HG03064 (cell line): ENCODE results near the gene NTM.
"Not testable (repeated sequence)": the region's sequence is repeated elsewhere in the genome, so short reads cannot be mapped to it uniquely, and the experiment has no call there.

Experiments used
- ATAC-seq: cut with Tn5 transposase; IDR thresholded peaks from one replicate; pipeline ENCODE4 v1.9.1; 2021; ENCODE audit warnings: low read depth; ENCODE audit not compliant: unreplicated experiment

The NTM gene

DNA sequence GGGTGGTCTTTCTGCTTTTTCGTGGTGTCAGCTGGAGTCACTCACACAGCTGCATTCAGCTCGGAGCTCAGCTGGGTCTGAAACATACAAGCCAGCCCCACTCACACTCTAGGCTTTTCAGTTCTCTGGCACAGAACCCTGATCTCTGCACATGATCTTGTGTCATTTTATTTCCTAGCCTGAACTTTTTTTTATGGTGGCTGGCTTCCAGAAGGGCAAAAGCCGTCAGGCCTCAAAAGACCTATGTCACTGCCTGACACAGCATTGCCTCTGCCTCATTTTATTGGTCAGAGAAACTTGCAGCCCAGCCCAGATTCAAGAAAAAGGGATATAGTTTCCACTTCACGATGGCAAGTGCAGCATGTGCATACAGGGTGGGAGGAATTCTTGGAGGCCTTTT, 117.8 kb downstream of the NTM start:
- ATAC-seq, result no peak

DNA sequence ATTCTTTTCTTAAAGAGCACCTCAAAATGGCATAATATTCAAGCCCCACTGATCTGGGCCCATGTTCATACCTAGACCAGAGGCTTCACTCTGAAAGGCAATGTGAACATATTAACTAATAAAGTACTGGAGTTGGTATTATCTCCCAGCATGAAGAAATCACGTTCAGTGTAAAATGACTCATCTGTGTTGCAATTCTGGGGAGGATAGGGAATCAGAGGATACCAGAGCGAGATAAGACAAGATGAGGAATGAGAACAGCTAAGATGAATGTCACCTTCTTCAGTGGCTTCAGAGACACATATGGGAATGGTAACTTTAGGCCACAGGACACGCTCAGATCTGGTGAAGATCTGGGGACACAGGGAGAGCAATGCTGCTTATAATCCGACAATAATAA, 121.1 kb downstream of the NTM start:
- ATAC-seq, result no peak

DNA sequence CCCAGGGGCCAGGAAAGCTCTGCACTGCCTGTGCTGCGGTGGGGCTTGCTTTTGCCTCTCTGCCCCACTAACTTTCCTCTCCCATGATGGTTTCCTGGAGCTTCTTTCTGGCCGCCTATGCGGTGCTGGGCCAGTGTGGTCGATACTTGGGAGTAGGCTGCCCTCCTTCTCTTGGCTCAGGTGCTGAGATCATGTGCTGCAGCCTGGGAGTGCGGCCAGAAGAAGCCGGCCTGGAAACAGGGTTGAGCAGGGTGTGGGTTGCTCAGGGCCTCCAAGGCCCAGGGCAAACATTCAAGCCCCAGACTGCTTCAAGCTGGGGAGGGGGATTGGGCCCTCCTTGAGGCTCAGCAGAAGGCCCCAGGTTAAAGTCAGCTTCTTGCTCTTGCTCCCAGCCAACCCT, 125.0 kb downstream of the NTM start:
- no peak for ATAC-seq

DNA sequence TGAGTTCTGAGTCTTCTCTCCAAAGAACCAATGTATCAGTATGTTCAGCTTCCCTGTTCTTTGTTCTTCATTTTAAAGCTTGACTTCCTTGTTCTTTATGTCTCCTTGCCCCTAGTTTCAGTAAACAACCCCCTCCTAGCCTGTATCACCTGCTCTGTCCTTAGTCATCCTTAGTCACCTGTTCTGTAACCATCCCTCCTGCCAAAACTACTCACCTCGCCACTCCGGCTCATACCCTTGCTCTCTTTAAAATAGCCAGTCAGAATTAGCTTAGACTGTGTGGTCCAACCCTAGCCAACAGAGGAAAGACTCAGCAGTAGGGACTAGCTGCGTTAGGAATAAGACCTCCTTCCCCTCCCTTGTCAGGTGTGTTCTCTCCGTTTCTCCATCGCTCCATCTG, 127.3 kb downstream of the NTM start:
- ATAC-seq, result not testable (repeated sequence)

DNA sequence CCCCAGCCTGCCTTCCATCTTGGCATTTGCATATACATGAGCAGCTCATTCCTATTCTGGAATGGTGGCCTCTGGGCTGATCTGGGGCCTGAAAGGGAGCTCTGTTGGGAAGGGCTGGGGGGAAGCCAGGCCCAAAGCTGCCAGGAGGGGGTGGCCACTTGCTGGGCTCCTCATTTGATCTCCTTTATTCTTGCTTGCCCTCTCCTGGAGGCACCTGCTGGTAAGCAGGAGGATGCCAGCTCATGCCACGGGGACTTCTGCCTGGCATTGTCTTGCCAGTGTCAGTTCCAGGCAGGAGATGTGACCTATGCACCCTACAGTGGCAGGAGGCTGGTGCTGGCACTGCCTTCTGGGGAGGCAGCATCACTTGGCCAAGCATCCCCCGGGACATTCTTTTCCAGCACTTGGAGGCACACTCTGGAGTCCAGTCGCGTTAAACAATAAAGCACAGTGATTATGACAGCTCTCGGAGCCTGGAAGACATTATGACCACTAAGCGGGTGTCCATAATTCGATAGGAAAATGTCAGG, 128.3 kb downstream of the NTM start:
- no peak for ATAC-seq

DNA sequence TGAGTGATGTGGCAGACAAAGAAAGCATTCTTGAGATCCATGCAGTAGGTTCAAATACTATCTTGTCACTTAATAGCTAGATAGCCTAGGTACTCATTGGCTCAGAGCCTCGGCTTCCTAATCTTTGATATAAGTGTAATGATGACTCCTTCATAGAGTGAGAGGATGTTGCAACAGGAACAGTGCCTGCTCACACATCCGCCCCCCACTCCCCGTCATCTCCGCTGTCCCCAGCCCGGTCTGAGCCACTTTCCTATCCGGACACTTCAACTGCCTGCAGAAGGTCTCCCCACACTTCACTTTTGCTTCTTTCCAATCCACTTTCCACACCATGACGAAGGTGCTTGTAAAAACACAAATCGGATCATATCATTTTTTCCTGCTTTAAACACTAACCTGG, 128.8 kb downstream of the NTM start:
- no peak for ATAC-seq

DNA sequence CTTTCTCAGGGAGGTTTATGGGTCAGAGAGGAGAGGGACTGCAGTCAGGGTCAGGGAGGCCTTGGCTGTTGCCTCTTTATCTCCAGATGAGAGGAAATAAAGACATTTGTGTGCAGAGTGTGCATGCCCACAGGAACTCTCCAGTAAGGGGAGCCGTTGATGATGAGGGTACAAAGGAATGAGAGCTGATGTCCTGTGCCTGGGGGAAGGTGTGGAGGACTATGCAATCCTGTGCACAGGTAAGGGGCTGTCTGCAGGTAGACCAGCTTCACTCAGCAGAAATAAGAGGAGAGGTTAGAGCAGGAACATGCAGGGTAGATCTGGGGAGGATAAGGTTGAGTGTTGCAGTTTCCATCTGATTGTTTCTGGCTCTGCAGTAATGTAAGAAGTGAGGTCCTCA, 132.6 kb downstream of the NTM start:
- no peak for ATAC-seq

DNA sequence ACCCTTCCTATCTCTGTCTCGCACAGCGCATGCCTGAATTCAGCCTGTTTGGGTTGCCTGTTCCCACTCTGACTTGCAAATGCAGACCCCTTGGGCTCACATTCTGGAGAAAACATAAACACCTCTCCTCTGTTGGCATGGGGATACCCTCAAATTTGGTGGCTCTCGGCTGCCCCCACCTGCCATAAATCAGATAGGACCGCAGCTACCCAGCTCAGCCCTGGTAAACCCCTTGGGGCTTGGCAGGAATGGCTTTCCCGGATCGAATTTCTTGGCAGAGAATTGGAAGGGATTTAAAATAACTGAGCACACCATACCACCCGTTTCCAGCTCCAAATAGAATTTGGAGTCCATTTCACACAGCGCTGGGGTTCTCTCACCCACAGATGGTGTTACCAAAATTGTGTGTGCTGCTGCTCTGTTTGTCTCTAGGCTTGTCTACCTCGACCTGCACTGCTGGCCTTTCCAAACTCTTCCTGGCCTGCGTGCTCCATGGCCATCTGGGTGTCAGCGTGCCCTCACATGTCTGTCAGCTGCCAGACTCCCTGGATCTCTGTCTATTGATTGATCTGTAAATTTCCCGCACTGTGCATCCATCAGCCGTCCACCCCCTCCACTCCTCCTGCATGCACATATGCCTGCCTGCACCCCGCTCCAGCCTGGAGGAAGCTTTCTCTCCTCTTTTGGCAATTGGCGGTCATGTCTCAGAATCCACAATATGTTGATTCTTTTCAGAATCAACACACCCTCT, 134.0 kb downstream of the NTM start:
- ATAC-seq, result no peak

DNA sequence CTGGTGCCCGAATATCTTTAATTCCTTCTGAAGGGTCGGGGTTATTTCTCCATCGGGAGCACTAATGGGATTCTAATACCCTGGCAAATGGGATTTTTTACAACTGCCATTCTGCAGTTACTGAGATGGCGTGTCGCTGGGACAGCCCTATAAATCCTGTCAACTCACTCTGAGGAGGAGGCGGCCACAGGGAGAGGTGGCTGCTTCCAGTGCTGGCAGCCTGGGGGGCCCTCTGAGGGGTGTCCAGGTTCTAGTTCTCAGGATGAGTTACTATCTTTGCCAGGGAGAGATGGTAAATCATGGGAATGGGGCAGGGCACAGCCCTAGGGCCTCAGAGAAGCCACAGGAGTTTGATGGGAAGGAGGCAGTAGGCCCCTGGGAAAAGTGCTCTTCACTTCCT, 135.9 kb downstream of the NTM start:
- no peak for ATAC-seq

DNA sequence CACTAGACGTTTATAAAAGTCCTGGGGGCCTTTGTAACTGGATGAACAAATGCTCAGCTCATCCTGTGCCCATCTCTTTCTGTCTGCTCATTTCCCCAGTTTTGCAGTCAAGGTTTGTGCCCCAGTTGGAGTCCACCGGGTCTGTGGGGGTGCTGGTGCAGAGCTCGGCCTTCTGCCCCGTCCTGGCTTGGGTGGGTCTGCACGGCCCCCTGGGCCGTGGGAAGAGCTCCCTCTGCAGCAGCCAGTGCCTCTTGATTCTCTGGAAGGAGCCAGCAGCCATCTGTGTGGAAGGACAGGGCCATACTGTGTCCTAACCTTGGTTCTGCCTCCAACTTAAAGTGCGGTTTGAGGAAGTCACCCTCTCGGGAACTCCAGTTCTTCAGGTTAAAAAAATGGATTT, 140.2 kb downstream of the NTM start:
- no peak for ATAC-seq

DNA sequence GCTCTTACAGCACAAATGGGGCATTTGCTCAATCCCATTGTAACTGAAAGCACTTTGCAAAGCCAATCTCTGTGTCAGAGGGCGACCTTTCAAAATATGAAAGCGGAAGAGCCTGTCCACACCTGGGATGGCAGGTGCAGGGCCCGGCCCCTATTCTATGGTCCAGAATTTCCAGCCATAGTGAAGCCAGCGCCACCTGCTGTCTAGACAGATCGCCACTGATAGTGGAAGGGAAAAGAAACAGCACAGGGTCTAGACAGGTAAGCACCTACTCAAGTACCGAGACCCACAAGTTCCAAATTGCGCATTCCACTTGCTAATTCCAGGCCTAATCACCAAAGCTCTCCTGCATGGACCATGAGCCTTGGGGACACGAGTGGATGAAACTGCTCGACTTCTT, 141.4 kb downstream of the NTM start:
- ATAC-seq, result no peak

DNA sequence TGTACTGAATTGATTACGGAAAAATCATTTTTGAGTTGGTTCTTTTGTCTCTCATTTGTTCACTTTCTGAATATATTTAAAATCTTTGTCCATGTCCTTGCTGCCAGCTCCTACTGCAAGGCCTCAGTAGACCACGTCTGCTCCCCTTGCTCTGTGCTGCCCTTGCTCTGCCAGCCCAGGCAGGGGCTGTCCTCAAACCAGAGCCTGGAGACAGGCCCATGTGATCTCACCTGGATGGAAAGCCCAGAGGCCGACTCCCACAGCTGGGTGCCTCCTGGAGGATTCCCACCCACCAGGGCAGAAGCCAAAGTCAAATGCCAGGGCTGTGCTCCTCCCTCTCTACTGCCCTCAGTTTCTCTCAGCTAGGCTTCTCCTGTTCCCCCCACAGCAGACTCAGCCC, 141.8 kb downstream of the NTM start:
- ATAC-seq, result no peak

DNA sequence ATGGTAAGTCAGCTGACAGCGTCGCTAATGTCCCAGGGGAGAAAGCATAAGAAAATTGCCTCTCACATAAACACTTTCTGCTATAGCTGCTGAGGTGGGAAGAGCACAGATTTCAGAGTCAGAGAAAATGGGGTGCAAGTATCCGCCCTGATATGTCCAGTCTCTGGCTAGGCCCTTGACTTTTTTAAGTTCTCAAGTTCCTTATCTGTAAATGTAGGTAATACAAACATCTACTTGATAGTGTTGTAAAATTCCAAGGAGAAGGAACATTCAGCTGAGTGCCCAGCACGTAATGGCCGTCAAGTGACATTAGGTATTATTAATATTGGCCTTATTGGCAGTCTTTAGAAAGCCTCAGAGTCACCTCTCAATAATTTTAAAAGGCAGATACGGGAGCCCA, 143.6 kb downstream of the NTM start:
- no peak for ATAC-seq

DNA sequence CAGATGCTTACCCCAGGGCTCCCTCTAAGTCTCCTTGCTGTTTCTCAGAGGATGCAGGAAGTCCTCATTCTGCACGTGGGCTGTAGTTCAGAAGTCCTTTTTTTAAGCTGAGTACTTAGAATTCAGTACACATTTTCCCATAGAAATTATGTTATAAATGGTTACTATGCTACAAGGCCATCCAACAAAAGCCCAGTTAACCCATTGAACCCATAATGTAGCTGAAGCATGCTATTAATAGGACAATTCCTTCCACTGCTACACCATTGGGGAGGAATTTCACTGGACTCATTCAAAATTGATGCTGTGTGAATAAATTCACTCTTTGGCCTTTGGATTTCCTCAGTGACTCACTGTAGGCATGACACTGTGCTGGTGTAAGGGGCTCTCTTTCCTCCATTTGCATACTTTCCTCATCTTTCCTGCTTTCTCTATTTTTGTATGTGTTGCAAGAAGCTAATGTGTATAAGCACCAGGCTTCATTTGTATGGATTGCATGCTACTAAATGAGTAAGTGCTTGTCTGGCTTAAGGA, 148.0 kb downstream of the NTM start:
- no peak for ATAC-seq

DNA sequence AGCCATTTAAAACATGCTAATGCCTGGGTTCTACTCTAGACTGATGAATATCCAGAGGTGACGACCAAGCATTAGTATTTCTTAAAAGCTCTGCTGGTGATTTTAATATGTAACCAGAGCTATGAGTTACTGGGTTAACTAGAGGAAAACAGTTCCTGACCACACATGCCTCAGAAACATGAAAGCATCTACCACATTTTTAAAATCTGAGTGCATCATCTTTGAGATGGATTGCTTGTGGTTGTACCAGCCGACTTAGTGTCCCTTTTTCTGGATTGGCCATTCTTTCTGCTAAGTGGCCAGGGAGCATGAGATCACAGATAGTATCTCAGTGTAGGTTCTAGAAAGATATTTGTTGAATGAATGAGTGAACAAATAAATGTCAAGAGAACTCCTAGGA, 152.4 kb downstream of the NTM start:
- ATAC-seq, result no peak

DNA sequence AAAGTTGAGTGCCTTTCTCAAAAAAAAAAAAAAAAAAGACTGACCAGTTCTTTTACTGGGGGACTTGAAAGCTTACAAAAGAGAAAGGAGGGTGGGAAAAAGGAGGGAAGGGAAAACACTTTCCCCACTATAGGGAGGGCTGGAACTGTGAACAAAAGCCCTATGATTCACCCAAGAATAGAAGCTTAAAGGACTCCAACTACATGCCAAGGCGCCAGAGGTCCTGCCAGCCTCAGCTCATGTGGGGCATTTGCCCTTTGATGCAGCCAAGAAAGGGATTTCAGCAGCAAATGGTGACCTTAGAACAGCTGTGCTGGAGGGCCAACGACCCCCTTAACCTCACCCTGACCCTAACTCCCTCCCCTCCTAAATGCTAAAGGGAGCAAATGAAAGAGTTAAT, 160.0 kb downstream of the NTM start:
- ATAC-seq, result no peak

DNA sequence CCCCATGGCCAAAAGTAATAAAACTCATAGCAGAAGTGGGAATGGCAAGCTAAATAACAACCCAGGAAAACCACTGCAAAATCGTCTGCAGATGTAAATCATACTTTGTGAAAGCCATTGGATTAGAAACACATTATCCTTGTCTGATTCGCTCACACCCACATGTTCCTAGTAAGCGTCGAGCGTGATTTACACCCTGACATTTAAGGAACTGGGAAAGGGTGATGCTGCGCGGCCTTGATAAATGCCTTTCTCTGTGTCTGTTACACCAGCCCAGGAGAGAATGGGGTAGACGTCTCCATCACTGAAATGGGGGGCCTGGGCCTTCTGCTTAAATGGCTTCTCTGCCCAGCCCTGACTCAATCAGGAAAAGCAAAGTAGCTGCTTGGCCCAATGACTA, 162.7 kb downstream of the NTM start:
- no peak for ATAC-seq

DNA sequence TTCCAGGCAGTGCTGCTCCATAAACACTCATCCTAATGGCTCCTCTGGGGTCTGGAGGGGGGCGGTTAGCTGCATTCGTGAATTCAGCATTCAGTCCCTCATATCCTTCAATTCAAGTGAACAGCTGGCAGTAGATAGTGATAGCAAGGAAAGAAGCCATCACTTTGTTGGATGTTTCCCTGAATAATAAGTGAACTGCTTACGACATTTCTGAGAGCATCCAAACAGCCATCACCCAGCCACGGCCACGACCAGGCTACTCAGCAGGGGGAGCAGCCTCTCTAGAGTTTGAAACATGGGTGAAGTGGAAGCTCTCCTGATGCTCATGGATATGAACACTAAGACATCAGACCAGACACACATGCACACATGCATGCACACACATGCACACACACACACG, 163.6 kb downstream of the NTM start:
- no peak for ATAC-seq

DNA sequence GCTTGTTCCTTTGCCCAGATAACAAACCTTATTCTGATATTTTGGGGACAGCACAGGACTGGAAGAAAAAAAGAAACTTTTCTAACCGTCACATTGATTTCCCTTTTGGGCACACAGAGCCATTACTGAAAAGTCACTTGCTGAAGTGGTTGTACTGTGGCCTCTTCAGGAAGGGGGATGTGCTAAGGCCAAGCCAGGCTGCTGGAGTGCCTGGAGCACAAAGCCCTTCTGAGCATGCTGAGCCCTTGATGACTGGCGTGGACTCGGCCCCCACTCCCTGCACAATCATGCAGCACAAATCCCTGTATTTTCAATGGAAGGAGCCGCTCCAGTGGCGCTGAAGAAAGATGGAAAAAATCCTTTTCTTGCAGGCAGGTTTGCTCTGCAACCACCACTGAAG, 164.2 kb downstream of the NTM start:
- ATAC-seq, result no peak

DNA sequence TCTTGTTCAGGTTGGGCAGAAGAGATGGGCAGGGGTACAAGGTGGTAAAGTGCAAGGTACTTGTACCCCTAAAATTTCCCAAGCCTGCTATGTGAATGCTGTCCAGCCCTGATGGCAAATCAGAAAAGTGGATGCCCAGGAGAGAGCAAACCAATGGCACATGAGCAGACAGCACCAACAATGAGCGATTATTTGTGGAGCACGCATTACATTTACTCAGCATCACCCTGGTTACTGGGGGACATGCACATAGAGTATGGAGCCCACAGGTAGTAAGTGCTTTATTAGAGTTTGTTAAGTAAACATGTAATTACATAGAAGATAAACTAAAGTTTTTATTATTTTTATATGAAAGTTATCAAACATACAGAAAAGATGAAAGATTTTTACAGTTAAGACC, 165.7 kb downstream of the NTM start:
- ATAC-seq, result no peak

DNA sequence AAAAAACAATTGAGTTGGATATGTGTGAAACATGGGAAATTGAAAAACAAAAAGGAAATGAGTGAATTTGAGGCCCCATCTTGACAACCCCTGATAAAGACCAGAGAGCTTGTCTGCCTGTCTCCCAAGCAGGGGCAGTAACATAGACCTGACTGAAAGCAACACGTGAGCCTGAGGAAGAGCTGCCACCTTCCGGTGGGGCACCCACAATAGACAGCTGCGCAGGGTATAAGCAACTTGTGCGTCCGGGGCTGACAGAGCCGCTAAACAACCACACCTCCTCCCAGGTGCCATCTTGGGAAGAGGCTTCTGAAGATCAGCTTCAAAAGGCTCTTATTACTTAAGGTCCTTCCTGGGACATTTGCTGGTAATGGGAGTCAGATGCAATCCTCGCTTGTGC, 166.8 kb downstream of the NTM start:
- no peak for ATAC-seq

DNA sequence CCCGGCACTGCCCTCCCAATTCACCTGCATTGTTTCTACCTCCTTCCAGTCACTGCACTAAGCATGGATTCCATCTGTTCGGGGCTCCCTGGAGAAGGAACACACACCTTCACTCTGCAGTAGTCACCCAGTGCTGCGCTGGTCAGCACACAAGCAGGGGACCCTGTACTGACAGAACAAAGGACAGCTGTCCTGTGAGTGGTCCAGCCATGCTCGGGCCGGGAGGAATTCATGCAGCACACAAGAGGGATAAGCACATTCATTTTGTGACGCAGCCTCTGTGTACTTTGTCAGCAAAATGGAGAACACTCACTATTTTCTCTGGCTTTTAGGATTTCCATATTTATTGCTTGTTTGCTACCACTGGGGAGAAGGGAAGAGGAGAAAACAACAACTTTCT, 167.3 kb downstream of the NTM start:
- ATAC-seq, result no peak

DNA sequence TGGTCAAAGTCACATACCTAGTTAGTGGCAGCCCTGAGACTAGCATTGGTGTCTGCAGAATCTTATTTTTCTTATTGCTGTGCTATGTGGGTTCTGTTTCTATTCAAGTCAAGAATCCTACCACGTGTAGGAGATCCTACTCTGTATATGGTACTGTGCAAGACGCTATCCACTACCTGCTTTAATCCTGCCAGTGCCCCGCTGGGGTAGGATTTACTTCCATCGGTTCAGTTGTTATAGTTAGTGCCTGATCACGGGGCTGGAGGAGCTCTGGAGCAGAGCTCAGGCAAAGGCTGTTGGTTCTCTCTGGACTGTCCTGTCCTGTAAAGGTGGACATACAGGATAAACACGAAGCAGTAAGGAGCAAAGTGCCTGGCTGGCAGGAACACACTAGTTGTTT, 167.9 kb downstream of the NTM start:
- no peak for ATAC-seq
